Right ventricle myocardium superior (tissue), 1 donor: Measurements from ENCODE around the gene STC2. TPM values are rescaled to one million over a fixed set of nuclear protein-coding genes. Genes with fewer than 3 reads are reported as not detected.

ENCODE experiments used
- ATAC-seq: fragments of 200-7000 bp; cut with Tn5 transposase; one replicate; pipeline ENCODE4 v1.9.1; 2020; ENCODE audit warnings: mild to moderate bottlenecking; ENCODE audit not compliant: poor library complexity
- DNase-seq: peaks from one replicate; pipeline ENCODE4 v3.0.0-alpha.2; 2020
- intact Hi-C: fragments of 100-400 bp; cut with DNase I; formaldehyde crosslinking; loops from one replicate; pipeline ENCODE4 v1.11.2; 2022
- total RNA-seq: library from RNA; stranded (reverse); fragmentation: NEBNext Ultra II Directional; extraction: Animal tissue kit (Norgen Biotek cat#: 25700); gene quantifications from one replicate; pipeline ENCODE4 v1.2.1, GENCODE V29; 2021
- donor health status: DM: no; HTN: yes; CAD: no; lungs with severe emphysema.

STC2 gene
- total RNA-seq, 1 donor from 2014 or later, result 9.6 TPM

DNA sequence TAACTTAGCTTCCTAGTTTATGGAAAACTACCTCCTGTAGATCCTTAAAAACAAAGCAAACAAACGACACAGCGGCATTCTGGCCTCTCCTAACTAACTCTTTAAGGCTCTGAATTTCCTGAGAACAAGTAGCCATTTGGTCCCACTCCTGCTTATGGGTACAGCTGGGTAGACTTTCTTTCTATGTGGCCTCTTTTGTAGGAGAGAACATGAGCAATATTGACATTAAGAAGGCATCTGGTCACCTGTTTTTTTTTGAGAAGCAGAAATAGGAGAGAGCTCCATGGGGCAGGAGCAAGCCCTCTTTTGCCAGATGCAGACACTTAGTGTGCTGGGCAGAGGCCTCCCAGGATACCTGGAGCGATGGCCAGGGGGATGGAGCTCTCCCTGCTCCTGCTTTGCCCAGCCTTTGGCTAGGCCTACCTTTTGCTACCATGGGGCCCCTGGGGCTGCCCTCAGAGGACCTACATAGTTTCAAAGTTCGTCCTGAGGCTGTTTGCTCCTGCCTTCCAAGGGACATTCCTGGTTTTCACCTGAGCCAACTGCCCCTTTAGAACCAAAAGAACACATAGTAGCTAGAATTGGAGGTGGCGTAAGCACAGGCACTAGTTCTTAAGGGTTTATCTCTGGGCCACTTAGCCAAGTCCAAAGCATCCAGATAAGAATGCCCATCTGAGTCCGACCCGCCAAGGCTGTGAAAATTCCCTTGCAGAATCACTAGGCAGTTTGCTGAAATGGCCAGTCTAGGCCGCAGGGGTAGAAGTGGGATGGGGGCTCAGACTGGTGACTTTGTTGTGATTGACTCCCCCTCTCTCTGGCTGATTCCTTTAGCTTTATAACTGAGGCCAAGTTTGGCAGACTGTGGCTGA lies 2.4 kb upstream of the STC2 start:
- intact Hi-C loops, result no loop called here
- DNase-seq, result no peak
- ATAC-seq, result no peak

DNA sequence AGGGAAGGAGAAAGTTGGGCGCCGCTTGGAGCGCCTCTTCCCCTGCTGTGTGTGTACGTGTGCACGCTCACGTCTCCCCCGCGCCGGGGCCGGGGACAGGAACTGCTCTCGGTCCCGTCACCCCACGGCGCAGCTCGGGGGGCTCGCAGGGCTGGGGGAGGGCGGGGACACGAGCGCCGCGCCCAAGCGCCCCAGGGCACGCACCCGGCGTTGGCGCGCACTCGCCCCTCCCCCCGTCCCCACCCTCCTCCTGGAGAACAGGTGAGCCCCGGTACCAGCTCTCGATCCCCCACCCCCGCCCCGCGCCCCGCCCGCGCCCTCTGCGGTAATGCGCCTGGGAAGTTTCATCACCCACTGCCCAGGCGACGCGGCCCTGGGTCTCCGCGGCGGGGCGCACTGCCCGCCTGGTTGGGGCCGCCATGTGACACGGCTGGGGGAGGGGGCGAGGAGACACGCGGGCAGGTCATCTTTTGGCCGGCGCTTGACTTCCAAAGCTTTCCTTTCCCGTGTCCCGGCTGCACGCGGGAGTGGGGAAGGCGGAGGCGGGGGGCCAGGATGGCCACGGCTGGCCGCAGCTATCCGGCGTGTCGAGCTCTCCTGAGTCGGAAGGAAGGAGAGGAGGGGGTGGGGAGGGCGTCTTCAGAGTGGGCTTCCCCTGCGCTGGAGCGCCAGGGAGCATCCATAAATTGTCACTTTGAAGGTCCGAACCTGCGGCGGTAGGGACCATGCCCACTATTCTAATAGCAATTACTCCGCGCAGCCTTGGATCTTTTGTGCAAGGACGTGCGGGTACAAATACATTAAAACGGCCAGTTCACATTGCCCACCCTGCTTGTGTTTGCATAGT lies 1.5 kb upstream of the STC2 start:
- ATAC-seq, result peak; percentile 4
- intact Hi-C loops, result no loop called here
- no peak for DNase-seq

DNA sequence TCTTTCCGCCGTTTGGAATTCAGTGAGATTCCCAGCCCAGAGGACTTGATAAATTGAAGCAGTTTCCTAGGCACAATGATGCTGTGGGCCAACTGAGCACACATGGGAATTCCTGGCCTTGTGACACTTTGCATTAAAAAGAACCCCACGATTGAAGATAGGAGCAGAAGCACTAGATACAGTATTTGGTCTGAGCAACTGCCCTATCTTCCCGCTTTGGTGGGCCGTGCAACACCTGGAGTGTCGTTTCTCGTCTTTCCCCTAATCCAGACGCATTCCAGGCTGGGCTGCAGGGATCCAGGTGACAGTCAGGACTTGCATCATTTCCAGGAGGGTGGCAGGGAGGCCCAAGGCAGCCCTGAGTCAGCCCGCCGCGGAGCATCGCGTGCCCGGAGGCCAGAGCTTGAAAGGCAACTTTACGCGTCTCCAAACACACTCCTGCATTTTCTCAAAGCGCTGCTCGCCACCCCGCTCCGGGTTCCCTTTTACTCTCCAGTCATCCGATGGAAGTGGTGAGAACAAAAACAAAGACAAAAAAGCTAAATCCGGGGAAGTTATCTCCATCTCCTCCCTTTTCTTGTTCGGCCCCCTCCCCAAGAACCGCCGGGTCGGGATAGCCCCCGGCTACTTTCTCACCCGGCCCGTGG lies 753 bp upstream of the STC2 start:
- intact Hi-C loops, result no loop called here
- DNase-seq (no peak), ATAC-seq (peak; percentile 3)

DNA sequence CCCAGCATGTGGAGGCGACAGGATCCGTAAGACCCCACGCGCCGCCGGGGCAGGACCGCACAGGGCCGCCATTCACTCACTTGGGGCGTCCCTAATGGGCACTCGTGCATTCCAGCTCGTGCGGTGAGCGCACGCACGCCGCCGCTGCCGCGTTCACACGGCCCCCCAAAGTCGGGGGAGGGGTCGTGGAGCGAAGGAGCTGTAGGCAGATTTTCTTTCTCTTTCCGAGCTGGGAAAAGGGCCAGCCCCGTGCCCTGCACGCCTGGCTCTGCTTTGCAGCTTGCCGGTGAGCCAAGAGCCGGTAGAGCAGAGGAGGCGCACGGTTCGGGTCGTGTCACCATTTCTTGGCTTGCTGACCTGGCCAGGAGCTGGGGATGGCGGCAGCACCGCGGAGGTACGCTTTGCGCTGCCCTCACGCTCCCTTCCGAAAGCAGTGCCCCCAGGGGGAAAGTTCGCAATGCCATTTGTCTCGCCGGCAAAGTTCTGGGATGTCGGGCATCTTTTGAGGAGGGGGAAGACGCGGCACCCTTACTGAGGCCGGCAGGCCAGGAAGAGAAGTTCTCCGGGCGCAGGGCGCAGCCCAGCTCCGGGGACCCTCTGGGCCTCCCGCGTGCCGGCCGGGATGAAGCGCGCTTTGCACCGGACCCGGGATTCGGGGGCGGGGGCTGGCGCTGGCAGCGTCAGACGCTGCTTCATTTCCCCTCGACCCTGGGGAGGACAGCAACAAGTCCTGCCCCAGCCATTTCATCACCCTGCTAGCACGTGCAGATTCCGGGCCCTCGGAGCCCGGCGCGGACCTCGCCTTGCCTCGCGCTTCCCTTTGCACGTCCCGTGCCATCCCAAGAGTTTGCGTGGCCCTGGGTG lies 898 bp downstream of the STC2 start:
- ATAC-seq (peak; percentile 14), DNase-seq (no peak)
- intact Hi-C loops, result no loop called here

DNA sequence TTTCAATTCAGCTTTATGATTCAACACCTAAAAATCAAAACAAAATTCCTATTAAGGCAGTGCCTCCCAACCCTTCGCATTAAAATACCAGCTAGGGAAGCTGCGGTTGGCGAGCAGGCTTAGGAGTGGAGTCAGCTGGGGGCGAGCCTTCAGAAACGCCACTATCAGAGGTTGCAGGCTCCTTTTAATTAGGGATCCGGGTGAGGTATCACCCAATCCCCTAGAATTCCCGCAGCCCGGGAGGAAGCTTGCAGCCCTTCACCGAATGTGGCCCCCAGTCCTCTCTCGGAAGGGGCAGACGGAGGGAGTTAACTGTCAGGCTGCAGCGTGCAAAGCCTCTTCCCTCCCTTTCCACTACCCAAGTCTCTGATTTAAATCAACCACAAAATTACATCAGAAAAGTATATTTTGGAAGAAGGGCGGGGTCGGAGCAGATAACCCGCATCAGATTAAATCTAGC lies 1.7 kb downstream of the STC2 start:
- DNase-seq (no peak), ATAC-seq (no peak)
- intact Hi-C loops, result no loop called here

DNA sequence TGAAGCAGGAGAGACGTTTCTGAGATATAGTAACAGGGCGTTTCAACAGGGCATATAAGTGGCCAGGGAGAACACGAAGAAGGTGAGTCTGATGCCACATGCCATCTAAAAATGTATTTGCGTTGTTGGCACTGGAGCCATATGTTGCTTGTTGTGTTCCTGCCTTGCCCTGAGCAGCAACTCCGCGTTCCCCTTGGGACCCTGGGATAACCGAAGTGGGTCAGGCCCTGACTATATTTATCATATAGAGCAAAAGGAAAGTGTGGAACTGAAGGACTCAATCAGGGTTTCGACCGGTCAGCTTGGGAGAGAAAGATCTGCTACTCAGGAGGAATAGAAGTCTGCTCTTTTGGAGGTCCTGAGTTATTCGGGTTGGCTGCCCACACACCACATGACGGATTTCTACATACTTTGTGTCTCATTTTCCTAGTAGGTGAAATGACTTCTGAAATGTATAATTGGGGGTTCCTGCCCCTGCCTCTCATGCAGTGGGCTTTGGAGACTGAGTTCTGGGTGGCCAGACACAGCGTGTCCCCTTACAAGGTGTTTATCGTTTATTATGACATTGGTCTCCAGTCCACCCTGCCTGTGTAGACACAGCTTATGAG lies 3.0 kb downstream of the STC2 start:
- ATAC-seq (no peak), DNase-seq (no peak)
- intact Hi-C loops, result no loop called here

DNA sequence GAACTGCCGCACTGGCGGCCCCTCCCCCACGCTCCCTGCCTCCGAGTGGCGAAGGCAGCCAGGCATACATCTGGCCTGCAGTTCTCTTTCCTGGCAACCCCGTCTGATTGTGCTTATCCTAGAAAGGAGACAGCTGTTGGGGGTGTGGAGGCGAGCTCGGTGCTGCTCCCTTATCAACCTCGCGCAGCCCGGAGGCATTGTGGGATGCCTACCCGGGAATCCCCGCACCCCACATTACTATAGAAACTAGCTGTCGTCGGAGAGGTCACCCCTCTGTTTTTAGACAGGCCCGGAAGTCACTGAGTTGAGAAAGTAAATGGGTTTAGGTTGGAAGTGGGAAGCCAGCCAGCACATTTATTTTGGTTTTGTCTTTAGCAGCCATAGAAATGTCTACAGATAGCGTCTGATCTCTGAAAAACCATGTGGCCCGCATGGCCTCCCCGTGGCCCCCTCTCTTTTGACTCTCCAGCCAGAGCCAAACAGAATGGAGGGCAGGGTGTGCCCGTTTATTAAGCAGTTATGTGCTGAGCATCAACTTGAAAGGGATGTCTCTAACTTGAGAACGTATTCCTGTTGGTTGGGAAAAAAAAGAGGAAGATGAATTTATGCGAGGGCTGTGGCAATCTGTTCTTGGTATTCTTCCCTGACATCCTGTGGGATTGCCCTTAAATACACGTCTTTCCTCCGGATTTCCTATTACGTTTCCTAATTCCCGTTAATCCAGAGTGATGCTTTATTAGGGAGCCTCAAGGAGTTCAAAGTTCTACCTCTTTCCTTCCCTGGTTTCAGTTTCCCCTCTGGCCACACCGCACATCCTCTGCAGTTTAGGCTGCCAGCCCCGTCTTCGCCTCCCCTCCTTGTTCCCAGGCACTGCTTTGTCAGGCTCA lies 3.9 kb downstream of the STC2 start:
- intact Hi-C loops, result no loop called here
- ATAC-seq, result peak; percentile 50
- DNase-seq, result peak; percentile 95

DNA sequence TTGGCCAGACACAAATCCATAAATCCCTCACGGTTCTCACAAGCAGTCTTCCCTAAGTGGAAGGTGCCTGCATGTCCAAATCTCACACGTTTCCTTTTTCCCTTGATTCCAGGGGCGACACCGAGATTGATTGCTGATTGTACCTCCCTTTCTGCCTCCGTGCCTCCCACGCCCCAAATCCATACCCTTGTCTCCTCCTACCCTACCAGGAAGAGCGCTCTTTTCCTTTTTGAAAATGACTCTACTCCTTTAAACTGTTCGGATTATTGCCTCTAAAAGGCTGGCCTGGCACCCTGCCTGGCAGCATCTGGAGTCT lies 4.5 kb downstream of the STC2 start:
- intact Hi-C loops, result no loop called here
- no peak for ATAC-seq

DNA sequence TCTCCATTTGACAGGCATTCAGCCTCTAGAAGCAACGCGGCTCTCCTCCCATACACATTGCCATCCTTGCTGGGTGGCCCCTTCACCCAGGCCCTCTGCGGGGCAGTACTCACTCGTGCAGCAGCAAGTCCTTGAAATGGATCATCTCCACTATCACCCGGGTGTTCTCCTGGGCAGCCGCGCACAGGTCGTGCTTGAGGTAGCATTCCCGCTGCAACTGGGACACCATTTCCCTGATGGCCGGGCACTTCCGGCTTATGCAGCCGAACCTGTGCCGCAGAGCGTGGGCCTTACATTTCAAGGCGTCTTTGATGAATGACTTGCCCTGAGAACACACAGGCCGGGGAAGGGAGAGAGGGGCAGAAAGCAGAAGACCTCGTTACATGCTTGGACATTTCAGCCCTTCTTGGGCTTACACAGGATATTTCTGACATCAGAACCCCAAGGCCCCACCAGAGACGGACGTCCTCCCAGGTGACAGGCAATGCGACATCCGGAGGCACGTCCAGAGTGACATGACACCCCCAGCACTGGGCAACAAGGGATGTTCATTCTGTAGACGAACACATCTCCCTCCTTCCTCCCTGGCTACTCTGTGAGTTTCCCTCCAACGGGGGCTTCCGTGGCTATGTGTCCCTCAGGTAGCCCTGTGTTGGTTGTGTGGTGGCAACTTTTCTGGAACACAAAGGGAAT lies 5.0 kb downstream of the STC2 start:
- intact Hi-C loops, result no loop called here
- ATAC-seq, result no peak
- DNase-seq, result no peak

More for the DNA sequence above, 4.5 kb downstream of the STC2 start:
- DNase-seq, result no peak

DNA sequence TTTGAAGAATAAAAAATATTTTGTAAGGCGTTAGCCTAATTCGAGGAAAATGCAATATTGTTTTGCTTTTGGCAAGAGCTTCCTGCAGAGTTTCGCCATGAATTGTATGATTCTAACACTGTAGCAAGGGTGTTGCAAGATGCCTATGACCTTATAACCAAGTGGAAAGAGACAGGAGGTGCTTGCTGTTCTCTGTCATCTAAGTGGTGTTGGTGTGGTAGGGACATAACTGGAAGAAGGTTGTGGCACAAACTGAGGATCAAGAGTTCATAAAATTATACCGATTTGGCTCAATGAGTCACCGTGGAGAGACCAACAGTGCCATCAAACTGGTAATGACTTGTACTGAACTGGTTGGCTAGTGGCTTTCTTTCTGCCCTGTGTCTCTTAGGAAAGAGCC lies 6.3 kb downstream of the STC2 start:
- intact Hi-C loops, result no loop called here
- ATAC-seq (peak; percentile 38), DNase-seq (no peak)

DNA sequence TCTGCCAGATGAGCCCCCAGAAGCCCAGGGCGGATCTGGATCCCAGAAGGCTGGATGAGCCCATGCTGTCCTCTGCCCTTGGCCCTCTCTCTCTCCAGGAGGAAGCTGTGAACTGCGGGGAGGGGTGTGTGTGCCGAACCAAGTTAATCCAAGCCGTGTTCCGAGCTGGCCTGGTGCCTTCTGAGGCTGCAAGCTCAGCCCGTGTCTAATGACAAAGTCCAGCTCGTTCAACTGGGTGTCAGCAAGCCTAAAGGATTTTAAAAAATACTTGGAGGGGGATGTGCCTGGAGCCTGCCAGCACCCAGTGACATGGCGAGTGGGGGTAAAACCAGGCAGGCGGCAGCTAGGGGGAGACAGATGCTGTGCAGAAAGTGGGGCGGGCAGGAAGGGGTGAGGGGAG lies 8.0 kb downstream of the STC2 start:
- ATAC-seq (peak; percentile 76), DNase-seq (peak; percentile 90)
- intact Hi-C loops, result no loop called here

DNA sequence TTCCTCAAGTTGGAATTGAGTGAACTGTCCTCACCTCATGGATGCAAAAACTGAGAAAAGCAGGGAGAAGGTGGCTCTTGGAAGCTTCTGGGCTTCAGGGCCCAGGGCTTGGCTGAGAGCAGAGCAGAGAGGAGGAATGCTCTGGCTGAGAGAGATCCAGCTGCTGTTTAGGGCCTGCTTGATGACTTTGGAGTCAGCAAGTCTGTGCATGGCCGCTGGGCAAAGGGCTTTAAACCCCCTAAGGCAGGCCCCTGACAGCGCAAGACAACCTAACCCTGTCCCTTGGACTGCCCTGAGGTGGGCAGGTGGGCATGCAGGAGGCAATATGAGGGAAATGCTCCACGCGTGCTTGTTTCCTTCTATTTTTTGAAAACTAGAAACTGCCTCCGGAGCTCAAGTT lies 8.6 kb downstream of the STC2 start:
- ATAC-seq, result peak; percentile 49
- no peak for DNase-seq
- intact Hi-C loops, result no loop called here

DNA sequence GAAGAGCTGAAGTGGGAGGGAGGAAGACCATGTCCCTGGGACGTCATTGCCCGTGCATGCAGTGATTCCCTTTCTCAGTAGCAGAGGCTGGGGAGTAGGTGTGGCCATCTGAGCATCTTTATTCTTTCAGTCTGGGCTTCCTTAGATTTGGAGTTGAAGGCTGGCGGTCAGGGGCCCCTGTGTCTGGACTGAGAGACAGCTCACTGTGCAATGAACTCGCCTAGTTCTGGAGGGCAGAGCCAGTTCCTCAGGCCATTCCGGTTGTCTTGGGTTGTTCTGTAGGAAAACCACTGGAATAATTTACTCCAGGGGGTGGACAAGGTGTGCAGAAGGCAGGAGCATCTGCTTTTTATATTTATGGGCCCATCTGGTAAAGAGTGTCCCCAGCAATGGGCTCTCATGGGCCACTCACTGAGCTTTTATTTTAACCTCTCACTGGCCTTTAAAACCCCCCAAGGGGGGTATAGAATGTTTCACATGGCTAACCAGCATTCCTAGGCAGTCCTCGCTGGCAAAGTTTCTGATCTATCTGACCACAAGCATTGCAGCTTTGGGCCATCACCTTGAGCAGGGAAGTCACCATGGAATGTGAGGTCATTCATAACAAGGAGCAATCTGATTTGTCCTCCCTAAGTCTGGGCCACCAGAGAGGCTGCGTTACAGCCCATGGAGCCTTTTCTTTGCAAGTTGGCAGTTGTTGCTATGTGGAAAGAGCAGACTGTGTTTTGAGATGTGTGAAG lies 9.2 kb downstream of the STC2 start:
- no peak for DNase-seq

DNA sequence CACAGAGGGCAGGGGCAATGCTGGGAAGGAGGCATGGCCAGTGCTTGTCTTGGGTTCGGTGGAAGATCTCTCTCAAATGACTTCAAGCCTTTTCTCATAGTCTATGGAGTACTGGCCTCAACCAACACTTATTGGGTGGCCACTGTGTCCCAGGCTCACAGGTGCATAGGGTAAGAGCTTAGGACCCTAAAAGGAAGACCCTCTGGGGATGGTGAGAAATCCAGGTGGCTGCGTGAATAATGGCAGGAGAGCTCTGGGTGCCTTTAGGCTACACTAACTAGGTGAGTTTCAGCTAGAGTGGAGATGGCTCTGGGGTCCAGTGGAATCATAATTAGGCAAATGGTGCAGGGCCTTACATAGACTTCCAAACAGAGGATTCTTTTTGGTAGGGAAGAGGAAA lies 9.9 kb downstream of the STC2 start:
- ATAC-seq, result no peak
- intact Hi-C loops, result no loop called here
- no peak for DNase-seq

More for the DNA sequence above, 9.2 kb downstream of the STC2 start:
- intact Hi-C loops, result no loop called here
- ATAC-seq, result no peak

DNA sequence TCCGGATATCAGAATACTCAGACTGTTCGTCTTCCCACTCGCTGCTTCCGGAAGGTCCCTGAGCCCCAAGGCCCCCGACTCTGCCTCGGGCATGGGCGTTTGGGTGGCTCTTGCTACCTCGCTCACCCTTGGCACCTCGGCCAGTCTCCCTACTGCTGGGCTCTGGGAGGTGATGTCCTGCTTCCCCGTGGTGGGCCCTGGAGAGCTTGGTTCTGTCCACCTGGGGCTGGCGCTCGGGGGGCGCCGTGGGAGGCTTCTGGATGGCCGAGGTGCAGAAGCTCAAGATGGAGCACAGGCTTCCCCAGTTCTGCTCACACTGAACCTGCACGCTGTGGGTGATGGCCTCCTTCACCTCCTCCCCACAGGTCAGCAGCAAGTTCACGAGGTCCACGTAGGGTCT lies 10.4 kb downstream of the STC2 start:
- intact Hi-C loops, result no loop called here
- no peak for ATAC-seq
- no peak for DNase-seq

DNA sequence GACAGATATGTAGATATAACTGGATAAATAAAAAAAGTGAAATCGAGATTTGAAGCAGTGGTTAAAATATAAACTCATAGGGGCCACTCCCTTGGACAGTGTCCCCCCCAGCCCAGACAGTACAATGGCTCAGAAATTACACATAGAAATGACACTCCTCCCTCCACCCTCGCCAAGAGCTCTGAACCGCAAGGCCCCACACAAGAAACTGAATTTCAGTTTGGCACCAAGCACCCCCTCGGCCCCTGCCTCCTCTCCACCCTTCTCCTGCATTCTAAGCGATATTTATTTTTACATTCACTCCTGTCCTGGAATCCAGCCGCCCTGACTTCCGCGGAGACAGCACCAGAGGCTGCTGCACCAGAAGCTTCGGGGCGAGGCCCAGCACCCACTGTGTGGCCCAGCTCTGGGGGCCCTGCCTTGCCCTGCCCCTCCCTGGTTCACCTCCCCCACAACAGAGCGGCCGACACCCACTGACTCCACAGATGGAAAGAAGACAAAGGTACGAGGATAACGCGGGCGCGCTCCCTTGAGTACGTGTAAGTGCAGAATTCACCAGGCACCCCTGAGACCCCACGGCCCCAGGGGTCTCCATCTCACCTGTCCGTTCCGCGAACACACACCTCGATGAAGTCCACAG lies 11.0 kb downstream of the STC2 start:
- ATAC-seq (no peak), DNase-seq (no peak)
- intact Hi-C loops, result no loop called here
